Upper lobe of left lung (tissue), 6 donors: ENCODE data around the gene RAP1A. TPM values are rescaled to one million over a fixed set of nuclear protein-coding genes. Genes with fewer than 3 reads are reported as not detected.
"Not testable (repeated sequence)": the region's sequence is repeated elsewhere in the genome, so short reads cannot be mapped to it uniquely, and the experiment has no call there.

Experiments
- ATAC-seq, 2 donors: fragments of 200-7000 bp; cut with Tn5 transposase; one replicate each; pipeline ENCODE4 v1.9.1; 2022; ENCODE audit warnings: mild to moderate bottlenecking in 2 of 2, moderate library complexity in 2 of 2; ENCODE audit not compliant: low FRiP score in 2 of 2
- DNase-seq, 2 donors: peaks; one replicate each; pipeline ENCODE4 v3.0.0-alpha.2; 2019 to 2020
- H3K27ac ChIP-seq, 4 donors: fragments of 200-600 bp; sonication (generic); one replicate each; pipeline ENCODE4 v1.5.1; 2016 to 2019
- H3K27me3 ChIP-seq, 4 donors: fragments of 200-600 bp; sonication (generic); one replicate each; pipeline ENCODE4 v1.5.1; 2017 to 2019
- H3K36me3 ChIP-seq, 4 donors: fragments of 200-600 bp; sonication (generic); one replicate each; pipeline ENCODE4 v1.5.1; 2016 to 2019
- H3K4me1 ChIP-seq, 4 donors: fragments of 200-600 bp; sonication (generic); one replicate each; pipeline ENCODE4 v1.5.1; 2018 to 2019
- H3K4me3 ChIP-seq, 4 donors: fragments of 200-600 bp; sonication (generic); one replicate each; pipeline ENCODE4 v1.5.1; 2017 to 2019; ENCODE audit warnings: mild to moderate bottlenecking in 2 of 4, moderate library complexity in 1 of 4
- H3K9me3 ChIP-seq, 4 donors: fragments of 200-600 bp; sonication (generic); one replicate each; pipeline ENCODE4 v1.5.1; 2018 to 2019
- EP300 ChIP-seq, 4 donors: sonication (generic); formaldehyde crosslinking; IDR thresholded peaks; one replicate each; pipeline ENCODE4 v1.5.1; 2017; ENCODE audit warnings: antibody characterized with exemption in 4 of 4, control low read depth in 2 of 4
- POLR2A ChIP-seq, 4 donors: fragments of 450-650 bp; IDR thresholded peaks; one replicate each; pipeline ENCODE4 v1.5.1; 2016 to 2017; ENCODE audit warnings: antibody characterized with exemption in 4 of 4, mild to moderate bottlenecking in 2 of 4
- POLR2AphosphoS5 ChIP-seq, 2 donors: sonication (generic); formaldehyde crosslinking; IDR thresholded peaks; one replicate each; pipeline ENCODE4 v1.5.1; 2017; ENCODE audit warnings: antibody characterized with exemption in 2 of 2
- WGBS, 2 donors: methylation state at CpG; one replicate each; pipeline ENCODE4 v1.1.5; 2017 to 2018; 5-methylcytosine and 5-hydroxymethylcytosine counted together
- total RNA-seq, 6 donors: library from RNA; depleted of rRNA in 4 of 6; stranded (reverse); fragments of >200 nt in 4 of 6; gene quantifications; one replicate each; pipeline versions ENCODE4 v1.1.0 to v1.2.1, GENCODE V29; 2016 to 2021
- TF ChIP-seq, protein P1 (sequence below), 6 experiments: fragments of 450-650 bp in 4 of 6; fragments of 200-600 bp in 2 of 6; sonication (generic) in 2 of 6; IDR thresholded peaks; one replicate each; pipeline ENCODE4 v1.5.1; 2016 to 2019; ENCODE audit warnings: antibody characterized with exemption in 6 of 6
- donor health status: DM: no; HTN: no; CAD: no; lungs with moderate emphysema.
- donor health status: DM: no; HTN: yes; CAD: no; lungs with severe emphysema.

Gene RAP1A
- total RNA-seq, 6 donors from 2014 or later, result 16.8 to 115 (median 82.6) TPM

DNA sequence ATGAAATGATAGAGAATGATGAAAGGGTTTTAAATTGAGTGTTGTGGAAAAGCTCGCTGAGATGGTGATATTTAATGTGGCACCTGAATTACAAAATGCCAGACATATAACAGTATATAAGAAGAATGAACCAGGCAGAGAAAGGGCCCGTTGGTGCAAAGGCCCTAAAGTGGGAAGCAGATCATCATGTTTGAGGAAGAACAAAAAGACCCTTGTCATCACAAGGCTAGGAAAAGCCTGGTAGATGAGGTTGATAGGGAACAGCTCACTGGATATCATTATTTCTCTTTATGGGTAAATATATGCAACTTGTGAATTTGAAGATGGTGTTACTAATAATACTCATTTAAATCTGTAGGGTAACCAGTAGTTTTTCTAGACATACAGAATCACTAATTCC is 11.0 kb downstream of the RAP1A start:
- no peak for ATAC-seq
- H3K27ac ChIP-seq, result no peak overlapping the region
- no peak for DNase-seq
- no peaks in the 10 kb centered on the region for H3K27me3 ChIP-seq
- WGBS, 2 donors, result 69 to 76% methylated on average over 2 of the region's 2 CpGs
- no peak overlapping the region for H3K4me3 ChIP-seq
- TF ChIP-seq EP300 (IDR thresholded peaks at IDR 0.05) (no peak), POLR2A (IDR thresholded peaks at IDR 0.05) (no peak), POLR2AphosphoS5 (IDR thresholded peaks at IDR 0.05) (no peak)
- TF ChIP-seq, protein P1, sequence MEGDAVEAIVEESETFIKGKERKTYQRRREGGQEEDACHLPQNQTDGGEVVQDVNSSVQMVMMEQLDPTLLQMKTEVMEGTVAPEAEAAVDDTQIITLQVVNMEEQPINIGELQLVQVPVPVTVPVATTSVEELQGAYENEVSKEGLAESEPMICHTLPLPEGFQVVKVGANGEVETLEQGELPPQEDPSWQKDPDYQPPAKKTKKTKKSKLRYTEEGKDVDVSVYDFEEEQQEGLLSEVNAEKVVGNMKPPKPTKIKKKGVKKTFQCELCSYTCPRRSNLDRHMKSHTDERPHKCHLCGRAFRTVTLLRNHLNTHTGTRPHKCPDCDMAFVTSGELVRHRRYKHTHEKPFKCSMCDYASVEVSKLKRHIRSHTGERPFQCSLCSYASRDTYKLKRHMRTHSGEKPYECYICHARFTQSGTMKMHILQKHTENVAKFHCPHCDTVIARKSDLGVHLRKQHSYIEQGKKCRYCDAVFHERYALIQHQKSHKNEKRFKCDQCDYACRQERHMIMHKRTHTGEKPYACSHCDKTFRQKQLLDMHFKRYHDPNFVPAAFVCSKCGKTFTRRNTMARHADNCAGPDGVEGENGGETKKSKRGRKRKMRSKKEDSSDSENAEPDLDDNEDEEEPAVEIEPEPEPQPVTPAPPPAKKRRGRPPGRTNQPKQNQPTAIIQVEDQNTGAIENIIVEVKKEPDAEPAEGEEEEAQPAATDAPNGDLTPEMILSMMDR (IDR thresholded peaks at IDR 0.05), result no peak
- no peaks in the 10 kb centered on the region for H3K36me3 ChIP-seq
- no peaks in the 10 kb centered on the region for H3K9me3 ChIP-seq
- H3K4me1 ChIP-seq, result peaks cover 32 to 68% (median 41%) of the 10 kb centered on the region in 4 donors

DNA sequence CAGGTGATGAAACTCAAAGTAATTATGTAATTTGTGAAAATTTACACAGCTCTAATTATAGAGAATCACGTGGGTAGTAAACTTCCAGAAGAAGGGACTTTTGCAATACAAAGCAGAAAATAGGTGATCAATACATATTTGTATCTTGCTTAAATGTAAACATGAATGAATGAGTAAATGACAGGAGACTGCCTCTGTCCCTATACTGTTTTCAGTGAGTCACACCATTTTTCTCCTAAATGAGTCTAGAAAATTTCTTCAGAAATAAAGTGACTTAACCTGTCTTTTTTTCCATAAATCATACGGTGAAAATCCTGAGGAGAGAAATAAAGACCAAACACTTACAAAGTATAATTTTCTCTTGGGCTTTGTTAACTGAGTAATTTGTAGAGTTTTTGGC is 11.9 kb downstream of the RAP1A start:
- DNase-seq (no peak), ATAC-seq (no peak)
- Histone ChIP-seq H3K9me3 (no peaks in the 10 kb centered on the region), H3K27ac (no peak overlapping the region), H3K36me3 (no peaks in the 10 kb centered on the region), H3K4me3 (no peak overlapping the region), H3K27me3 (no peaks in the 10 kb centered on the region), H3K4me1 (peaks cover 23 to 68% (median 36%) of the 10 kb centered on the region in 4 donors)
- 39 to 64% methylated on average over 2 of the region's 2 CpGs for WGBS, 2 donors
- TF ChIP-seq POLR2AphosphoS5 (IDR thresholded peaks at IDR 0.05), result no peak
- no peak for TF ChIP-seq POLR2A (IDR thresholded peaks at IDR 0.05)
- TF ChIP-seq, protein P1 (IDR thresholded peaks at IDR 0.05), result no peak

DNA sequence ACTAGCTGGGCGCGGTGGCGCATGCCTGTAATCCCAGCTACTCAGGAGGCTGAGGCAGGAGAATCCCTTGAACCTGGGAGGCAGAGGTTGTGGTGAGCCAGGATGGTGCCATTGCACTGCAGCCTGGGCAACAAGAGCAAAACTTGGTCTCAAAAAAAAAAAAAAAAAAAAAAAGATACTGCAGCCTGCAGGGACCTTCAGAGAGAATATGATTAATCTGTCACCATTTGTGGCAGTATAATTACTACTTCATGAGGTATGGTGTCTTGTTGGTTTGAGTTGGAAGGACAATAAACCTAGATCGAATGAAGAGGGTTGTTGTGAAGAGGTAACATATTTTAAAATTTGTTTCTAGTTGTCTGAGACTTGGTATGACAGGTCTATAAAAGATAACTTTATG is 13.2 kb downstream of the RAP1A start:
- 92 to 98% methylated on average over 4 of the region's 4 CpGs for WGBS, 2 donors
- not testable (repeated sequence) for H3K9me3 ChIP-seq, ATAC-seq, DNase-seq, H3K27ac ChIP-seq, H3K36me3 ChIP-seq, H3K27me3 ChIP-seq, H3K4me3 ChIP-seq
- H3K4me1 ChIP-seq, result peaks cover 21 to 60% (median 34%) of the 10 kb centered on the region in 4 donors

DNA sequence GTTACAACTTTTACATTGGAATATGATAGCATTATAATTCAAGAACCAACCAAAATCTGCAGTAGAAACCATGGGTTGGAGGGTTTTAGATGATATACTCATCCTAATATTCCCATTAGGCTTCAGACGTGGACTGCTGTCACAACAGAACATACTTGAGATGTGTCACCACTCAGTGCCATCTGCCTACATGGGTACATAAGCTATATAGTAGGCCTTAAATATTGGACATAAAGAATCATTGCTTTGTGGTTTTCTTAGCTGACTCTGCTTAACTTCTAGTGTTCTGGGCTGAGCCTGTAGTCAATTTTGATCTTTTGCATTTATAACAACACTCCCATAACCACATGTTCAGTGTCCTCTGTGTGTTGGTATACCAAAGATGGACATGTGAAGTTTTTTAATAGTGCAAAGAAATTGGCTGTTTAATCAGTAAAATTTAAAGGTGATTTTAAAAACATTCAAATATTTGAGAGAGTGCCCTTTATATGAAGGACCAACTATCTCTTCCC is 14.2 kb downstream of the RAP1A start:
- no peak for ATAC-seq
- no peak for DNase-seq
- TF ChIP-seq, protein P1 (IDR thresholded peaks at IDR 0.05), result no peak
- TF ChIP-seq EP300 (IDR thresholded peaks at IDR 0.05) (no peak), POLR2AphosphoS5 (IDR thresholded peaks at IDR 0.05) (no peak), POLR2A (IDR thresholded peaks at IDR 0.05) (no peak)
- Histone ChIP-seq H3K9me3 (no peaks in the 10 kb centered on the region), H3K4me3 (no peak overlapping the region), H3K27ac (no peak overlapping the region), H3K4me1 (peaks cover 19 to 50% (median 35%) of the 10 kb centered on the region in 4 donors), H3K27me3 (no peaks in the 10 kb centered on the region), H3K36me3 (no peaks in the 10 kb centered on the region)
- 48 to 69% methylated on average over 1 of the region's 1 CpG for WGBS, 2 donors

DNA sequence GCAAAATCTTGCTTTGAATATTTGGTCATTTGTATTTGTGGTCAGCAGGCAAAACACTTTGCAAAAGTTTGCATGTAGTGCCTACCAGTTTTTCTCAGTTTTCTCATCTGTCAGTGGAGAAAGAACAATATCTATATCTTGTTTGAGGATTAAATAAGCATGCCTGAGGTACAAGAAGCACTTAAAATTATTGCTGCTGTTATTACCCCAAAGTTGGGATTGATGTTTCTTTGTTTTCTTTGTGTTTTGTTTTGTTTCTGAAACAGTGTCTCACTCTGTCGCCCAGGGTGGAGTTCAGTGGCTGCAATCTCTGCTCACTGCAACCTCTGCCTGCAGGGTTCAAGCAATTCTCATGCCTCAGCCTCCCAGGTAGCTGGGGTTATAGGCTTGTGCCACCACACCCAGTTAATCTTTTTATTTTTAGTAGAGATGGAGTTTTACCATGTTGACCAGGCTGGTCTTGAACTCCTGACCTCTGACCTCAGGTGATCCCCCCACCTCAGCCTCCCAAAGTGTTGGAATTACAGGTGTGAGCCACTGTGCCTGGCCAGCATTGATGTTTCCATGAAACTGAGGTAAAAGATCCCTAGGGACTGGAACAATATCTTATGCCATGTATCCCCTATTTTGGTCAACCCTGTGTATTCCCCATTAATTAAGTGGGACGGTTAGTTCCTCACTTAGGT is 15.9 kb downstream of the RAP1A start:
- ATAC-seq (no peak), DNase-seq (no peak)
- Histone ChIP-seq H3K4me1 (peaks cover 13 to 33% (median 27%) of the 10 kb centered on the region in 4 donors), H3K27ac (no peak overlapping the region), H3K9me3 (no peaks in the 10 kb centered on the region), H3K4me3 (no peak overlapping the region), H3K36me3 (no peaks in the 10 kb centered on the region), H3K27me3 (no peaks in the 10 kb centered on the region)
- TF ChIP-seq EP300 (IDR thresholded peaks at IDR 0.05), result no peak
- no peak for TF ChIP-seq POLR2A (IDR thresholded peaks at IDR 0.05)
- TF ChIP-seq POLR2AphosphoS5 (IDR thresholded peaks at IDR 0.05), result no peak
- TF ChIP-seq, protein P1 (IDR thresholded peaks at IDR 0.05), result no peak
- WGBS, 2 donors, result 76 to 91% methylated on average over 2 of the region's 2 CpGs
